ENCODE results near the gene ST8SIA2.
A peak's percentile ranks its signal among the peaks of the same experiment; 100 is the strongest.

ST8SIA2 gene, protein sequence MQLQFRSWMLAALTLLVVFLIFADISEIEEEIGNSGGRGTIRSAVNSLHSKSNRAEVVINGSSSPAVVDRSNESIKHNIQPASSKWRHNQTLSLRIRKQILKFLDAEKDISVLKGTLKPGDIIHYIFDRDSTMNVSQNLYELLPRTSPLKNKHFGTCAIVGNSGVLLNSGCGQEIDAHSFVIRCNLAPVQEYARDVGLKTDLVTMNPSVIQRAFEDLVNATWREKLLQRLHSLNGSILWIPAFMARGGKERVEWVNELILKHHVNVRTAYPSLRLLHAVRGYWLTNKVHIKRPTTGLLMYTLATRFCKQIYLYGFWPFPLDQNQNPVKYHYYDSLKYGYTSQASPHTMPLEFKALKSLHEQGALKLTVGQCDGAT

DNA sequence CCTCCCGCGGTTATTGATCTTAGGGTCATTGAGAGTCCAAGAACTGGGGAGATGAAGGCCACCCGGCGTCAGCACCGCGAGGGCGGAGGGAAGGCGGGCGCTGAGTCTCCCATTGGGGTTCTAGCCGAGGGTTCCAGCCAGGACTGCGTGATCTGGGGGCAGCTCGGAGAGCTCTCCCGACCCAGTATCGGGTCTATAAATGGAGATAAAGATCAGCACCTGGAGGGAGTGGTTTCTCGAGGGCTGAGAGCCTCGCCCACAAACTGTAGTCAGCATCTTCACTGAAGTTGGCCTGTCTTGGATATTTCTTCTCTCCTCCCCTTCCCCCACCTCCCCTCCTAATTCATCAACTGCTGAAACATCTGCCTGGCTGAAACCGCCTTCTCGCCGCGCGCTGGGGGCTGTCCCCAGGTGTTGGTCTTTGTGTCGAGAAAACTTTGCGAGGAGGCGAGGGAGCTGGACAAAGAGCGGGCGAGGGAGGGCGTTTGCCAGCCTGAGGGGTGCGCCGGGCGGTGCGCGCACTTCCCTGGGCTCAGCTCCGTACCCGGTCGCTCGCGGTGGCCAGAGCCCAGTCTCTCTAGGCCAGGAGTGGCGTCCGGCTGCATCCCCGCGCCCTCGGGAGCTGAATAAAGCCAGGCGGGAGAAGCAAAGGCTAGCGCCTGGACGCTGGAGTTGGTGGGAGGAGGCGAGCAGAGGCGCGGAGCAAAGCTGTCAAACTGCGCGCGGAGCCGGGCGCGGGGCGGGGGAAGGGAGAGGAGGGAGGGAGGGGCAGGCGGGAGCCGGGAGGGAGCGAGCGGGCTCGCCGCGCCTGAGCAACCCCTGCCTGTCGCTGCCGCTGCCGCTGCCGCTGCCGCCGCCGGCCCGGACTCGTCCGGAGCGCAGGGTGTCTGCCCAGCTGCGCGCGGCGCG lies at the start of gene ST8SIA2:
Gene ST8SIA2 (plus strand): TSS at position 811 of the 909 bp plus-strand sequence. CDS start 184 bp downstream, outside the sequence.
- DNase-seq, result no peak

DNA sequence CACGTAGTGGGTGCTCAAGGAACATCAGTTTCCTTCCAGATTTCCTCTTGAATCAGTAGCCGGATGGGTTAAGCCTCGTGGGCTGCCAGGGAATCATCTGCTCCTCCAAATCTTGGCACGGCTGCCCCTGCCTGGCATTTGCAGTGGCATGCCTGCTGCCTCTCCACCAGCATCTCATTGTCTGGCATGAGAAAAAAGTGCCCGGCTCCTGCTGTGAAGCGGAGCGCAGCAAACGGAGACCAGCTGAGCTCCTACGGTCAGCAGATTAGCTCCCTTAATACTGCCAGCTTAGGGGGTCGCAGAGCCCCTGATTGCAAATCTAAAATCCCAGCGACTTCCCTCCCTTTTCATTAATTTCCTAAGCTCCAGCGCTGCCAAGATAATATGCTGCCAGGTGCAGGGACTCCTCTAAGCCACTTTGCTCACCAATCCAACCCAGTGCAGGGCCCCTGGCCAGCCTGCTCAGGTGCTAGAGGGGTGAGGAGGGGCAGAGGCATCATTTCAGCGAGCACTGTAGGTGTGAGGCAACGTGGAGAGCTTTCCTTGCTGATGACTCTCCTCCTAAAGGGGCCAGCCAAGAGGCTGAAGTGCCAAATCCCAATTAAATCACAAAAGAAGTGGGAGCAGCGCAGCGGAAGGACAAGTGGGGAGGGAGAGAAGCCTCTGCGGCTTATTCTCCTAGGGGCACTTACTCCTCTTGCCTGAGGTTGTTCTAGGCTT lies 49.6 kb upstream of the ST8SIA2 start:
- no peak for DNase-seq

DNA sequence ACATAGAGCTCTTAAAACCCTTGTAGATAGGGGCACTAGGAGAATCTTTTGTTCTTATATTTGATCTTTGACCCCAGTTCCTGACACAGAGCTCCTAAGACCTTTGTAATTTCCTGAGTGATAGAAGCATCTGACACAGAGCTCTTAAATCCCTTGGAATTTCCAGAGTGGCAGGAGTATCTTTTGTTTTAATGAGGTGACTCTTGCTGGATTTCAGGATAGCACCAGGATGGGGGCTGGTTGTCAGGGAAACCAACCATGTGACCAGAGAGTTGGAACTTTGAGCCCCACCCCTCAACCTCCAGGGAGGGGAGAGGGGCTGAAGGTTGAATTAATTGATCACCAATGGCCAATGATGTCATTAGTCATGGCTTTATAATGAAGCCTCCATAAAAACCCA lies 47.6 kb upstream of the ST8SIA2 start:
- no peak for DNase-seq

DNA sequence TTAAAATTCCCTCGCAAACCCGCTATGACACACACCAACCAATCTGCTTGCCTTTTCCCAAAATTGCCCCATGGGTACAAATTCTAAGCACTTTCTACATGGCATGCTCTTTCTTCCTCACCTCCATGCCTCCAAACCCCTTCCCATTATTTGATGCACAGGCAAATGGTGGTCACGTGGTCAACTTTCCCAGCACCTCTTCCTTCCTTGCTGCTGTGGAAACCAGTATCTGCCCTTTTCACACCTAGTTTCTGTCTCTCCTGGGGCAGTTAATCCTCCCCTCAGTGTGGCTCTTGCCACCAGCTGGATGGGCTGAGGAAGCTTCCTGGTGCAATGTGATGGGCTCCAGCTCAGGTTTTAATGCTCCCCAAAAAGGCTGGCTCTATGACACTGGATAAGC lies 38.4 kb upstream of the ST8SIA2 start:
- no peak for DNase-seq

DNA sequence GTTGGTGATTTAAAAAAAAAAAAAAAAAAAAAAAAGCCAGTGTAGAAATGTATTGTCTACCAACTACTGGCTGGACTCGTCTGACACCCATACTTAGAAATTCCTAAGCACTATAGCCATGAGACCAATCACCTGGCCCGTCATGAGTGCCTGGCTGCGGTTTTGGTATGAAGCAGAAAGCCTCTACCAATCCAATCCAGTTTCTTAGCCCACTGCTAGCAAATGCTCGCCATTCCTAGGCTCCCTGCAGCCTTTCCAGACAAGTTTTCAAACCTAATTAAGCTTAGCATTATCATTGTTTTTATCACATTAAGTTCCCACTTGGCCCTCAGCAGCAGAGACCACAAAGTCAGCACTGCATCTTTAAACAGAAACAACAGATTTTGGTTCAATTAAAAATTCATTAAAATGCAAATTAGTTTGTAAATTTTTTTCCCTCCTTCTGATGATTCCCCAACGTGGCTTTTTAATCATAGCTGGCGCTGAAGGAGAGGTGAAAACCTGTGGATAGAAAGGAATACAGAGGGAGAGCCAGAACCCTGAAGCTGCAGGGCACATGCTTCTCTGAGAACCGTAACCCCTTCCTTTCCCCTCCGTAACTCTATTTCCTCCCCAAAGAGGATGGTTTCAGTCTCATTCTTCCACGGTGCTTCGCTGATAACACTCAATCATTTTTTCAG lies 32.2 kb upstream of the ST8SIA2 start:
- DNase-seq, result no peak

DNA sequence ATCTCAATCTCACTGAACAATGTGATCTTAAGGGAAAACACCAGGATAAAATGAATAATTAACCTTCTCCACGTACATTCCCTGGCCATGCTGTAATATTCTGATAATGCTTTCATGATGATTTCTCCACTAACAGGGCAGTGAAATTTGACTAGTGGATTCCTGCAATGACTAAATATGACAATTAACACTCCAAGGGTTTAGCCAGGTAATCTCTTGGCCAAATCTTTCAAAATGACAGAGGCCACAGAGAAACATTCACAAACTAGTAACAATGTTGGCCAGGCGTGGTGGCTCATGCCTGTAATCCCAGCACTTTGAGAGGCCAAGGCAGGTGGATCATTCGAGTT lies 31.7 kb upstream of the ST8SIA2 start:
- no peak for DNase-seq

DNA sequence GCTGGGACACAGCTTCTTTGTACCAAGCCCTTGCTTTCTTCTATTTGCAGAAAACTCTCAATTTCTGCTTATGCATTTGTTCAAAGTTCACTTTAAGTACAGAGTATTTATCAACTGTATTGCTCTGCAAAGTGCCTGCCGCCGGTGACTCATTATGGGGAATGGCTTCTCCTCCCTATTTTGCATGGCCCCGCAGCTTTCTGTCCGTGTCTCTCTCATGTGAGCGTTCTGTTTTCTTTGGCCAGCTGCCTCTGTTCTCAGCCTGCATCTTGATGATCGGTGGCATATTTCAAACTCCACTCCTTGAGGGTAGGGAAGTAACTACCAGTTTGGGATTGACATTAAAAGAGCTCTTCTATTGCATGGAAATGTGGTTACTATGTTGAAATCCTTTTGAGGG lies 28.6 kb upstream of the ST8SIA2 start:
- no peak for DNase-seq

DNA sequence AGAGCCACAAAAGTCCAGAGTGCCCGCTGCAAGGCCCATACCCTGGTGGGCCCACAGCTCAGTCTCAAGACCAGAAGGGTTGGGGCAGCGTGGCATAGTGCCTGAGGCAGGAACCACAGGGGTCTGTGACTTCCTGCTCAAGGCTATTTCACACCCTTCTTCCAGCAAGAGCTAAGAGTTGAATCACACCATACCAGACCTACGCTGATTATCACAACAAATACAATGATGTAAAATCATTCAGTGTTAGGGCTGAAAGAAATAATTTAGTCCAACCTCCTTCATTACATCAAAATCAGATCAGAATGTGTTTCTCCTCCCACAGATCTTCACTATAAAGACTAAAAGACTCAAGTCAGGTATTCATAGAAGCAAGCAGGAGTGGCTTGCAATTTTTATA lies 27.8 kb upstream of the ST8SIA2 start:
- no peak for DNase-seq

DNA sequence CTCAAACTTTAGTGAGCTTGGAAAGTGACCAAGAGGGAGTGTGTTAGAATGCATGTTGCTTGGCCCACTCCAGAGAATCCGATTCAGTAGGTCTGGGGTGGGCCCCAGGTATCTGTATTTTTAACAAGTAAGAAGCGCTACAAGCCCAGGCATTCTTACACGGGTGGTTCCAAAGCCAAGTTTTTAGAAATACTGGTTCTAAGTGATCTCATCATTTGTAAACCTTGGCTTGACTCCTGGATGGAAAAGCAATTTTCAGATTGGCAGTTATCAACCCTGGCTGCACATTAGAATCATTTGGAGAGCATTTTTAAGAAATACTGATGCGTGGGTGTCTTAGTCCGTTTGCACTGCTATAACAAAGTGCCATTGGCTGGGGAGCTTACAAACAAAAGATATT lies 27.3 kb upstream of the ST8SIA2 start:
- no peak for DNase-seq

DNA sequence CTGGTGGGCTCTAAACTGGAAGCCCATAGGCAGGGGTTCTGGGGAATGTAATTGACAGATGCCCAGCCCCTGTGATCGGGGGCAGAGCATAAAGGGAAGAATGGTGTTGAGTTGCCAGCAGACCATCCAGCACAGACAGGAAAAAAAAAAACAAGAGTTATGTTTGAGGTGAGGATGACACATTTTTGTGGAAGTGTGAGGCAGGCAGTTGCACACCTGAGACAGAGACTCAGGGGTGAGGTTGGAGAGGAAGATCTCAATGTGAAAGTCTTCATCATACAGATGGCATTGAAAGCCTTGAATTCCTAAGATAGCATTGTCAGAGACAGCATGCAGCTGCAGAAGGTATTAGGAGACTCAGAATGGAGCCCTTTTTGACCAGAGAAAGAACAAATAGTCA lies 18.6 kb upstream of the ST8SIA2 start:
- DNase-seq, result no peak

DNA sequence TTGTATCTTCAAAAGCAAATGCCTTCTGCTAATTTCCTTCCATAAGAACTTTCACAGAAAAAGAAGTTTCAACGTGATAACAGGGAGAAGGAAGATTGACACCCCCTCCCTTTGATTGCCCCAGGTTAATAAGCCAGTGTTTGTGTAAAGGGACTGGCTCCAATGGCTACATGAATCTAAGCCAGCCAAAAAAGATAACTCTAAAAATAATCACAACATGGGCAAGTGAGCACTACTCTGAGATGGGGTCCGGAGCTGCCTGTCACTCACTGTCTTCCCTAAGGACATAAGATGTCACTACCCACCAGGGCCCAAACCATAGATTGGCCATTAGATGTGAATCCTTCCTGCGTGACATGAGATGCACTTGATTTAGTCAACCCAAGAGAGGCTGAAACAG lies 17.6 kb upstream of the ST8SIA2 start:
- DNase-seq, result no peak

DNA sequence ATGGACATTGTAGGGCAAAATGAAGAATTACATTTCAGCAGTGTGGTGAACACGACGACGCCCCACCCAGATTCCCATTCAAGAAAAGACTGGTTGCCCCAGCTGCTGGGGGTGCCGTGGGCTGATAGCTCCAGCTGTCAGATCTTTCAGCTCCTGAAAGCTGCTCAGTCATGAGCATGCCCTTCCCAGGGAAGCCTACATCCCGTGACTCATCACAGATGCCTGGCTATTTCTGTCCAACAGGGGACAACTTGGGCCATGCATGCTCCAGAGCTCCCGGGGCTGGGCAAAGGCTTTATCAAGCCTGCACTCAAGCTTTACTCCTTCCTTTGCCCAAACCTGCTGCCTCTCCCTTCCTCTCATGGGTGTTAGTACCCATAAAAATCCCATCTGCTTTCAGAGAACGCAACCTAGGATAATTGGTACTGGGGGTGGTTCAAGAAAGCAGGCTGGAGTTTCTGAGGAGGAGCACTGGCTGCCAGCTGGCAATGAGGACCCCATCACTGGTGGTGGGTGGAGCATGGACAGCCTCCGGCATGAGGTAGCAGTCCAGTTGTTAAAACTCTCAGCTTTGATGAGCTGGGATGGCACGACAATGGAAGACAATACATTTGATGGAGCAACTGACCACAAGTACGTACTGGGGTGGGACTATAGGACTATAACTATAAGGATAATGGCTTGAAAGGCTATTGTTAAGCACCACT lies 16.4 kb upstream of the ST8SIA2 start:
- DNase-seq, result no peak

DNA sequence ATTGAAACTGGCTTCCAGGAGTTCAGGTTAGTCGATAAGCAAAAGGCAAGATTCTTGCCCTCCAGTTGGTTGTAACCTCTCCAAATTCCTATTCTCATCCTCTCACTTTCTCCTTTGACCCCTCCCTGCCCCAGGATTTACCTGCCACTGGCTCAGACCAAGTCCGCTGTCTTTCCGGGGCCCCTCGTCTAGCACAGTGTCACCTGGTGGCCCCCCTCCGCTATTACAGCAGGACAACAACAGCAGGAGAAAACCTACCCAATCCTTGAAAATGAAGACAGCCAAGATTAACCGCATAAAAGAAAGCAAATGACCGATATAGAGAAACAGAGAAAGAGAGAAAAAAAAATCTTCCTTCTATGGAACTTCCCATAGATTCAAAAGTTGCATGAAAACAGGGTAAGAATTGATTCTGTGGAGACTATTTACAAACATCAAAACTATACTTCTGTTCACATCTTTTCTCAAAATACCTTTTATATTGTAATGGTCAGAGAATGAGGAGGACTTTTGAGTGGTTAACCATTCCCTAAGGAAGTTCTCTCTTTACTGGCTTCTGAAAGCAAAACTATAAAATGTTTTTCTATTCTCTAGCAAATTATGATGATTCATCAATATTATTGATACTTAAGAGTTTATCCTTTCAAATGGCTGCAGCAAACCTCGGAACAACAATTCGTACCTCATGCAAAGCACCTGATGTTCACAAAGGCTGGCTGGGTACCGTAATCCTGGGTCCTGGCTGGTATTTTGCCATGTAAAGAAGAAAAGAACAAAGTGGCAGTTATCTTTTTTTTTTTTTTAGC lies 10.0 kb upstream of the ST8SIA2 start:
- DNase-seq, result peak; percentile 35

DNA sequence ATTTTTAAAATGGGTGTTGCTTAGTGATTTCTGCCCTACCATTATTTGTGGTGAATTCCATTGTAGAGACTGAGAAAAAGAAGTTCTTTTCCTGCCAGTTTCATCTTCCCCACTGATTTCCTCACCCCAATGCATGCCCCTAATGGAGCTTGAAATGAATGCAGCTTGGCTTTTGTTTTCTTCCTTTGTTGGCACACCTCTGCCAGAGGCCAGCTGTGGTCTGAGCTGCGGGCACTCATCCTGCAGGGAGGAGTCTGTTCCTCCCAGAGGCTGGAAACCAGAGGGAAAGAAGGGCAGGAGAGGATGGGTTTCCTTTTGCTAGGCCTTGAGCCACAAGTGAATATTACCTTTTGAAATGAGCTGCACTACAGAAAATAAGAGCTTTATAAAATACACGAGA lies 9.3 kb upstream of the ST8SIA2 start:
- no peak for DNase-seq

DNA sequence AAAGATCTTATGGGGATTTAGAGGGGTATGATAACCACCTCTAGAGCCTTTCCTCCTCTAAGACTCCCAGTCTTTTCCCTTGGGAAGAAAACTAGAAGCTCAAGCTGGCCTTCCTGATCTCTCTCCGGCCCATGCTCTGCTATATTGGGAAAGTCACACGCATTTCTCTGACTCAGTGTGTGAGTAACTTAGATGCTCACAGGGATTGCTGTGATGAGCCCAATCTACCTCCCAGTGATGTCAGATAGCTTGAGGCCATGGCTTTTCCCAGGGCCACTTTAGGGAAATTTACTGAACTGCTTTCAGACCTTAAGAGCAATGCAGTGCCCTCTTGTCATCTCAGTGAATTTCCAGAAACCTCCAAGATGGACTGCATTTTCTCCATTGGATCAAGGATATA lies 8.6 kb upstream of the ST8SIA2 start:
- no peak for DNase-seq

DNA sequence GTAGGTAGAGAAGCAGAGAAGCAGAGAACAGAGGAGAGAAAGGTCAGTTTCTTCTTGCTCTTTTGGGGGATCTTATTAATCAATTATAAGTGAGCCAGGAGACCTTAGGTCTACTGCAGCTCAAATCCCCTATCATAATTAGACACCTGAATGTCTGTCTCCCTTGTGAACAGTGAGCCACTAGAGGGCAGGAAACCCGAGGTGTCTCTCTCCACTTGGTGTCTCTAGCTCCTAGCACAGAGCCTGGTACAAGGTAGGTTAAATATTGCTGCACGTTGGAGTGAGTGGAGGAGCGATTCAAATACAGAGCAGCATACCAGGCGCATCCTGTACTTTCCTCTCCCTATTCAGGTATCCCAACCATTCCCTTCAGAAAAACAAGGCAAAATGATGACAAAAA lies 2.0 kb upstream of the ST8SIA2 start:
- DNase-seq, result peak; percentile 24

DNA sequence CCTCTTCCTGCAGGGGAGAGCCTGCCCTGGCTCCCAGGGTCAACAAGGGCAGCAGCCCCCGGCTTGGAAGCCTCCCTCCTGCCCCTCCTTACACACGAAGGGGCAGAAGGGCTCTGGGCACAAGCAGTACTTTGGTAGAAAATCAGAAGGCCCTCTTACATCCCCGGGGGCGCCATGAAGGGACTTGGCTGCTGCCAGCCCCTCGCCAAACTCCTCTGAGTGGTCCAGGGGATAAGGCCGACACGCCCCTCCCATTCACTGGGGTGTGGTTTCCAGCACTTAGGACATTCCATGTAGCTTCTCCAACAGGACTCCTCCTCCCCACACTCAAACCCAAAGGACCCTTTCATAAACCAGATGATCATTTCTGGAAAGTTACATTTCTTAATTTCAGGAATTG lies 1.2 kb upstream of the ST8SIA2 start:
- DNase-seq, result no peak

DNA sequence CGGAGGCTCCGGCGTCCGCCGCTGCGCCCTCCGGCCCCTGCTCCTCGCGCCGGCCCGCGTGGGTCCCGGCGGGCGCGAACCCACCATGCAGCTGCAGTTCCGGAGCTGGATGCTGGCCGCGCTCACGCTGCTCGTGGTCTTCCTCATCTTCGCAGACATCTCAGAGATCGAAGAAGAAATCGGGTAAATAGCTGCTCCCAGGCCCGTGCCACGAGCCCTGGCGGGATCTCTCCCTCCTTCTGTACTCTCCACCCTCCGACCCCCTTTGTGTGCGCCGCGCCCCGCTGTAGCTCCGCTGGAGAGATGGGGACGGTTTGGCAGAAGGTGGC lies 263 bp downstream of the ST8SIA2 start:
- DNase-seq, result no peak

DNA sequence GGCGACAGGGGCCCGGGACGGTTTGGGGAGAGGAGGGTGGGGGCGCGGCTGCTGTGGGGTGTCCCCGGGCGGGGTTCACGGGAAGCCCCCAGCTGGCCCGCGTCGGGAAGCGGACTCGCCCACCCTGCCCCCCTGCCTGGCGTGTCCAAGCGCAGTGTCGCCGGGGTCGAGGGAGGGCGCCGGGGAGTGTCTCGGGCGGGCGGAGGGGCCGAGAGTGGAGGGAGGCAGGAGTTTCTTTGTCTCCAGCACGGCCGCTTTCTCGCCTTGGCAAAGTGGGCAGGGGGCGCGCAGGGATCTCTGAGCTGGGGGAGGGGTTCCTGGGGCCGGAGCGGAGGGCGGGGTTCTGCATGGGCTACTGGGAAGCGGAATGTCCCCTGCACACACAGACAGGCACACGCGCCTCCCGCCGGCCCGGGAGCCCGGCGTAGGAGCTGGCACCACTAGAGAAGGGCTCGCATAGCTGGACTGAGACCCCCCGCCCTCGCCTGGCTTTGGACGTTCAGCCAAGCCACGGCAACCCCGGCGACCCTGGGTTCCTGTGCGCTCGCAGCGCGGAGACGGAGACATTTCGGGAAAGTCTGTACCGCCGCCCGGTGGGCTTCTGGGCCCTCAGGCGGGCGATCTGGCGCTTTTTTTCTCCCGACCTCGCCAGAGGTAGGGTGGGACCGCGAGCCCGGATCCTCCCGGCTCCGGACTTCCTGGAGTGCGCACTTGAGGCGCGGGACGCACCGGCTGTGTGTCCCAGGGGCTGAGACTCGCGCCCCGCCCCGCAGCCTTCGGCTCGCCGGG lies 822 bp downstream of the ST8SIA2 start:
- DNase-seq, result no peak

DNA sequence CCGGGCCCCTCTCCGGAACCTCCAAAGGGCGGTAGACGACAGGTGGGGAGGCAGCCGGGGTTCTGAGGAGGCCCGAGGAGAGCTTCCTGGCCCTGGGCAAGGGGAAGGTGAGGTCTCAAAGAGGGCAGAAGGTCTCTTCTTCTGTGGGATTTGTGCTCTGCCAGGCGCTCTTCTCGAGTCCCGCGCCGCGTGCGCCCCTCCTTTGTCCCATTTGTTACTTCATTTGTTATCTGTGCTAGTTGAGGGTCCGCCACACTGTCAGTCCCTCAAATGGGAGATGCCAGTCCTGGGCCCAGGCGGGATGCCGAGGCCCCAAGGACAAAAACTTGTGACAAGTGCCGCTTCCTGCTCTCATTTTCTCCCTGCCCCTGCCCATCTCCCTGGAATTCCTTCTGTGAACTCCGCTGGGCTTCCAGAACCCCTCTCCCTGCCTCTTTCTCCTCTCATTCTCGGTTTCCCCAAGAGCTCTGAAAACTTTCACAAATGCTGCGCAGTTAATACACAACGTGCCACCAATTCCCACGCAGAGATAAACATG lies 1.5 kb downstream of the ST8SIA2 start:
- DNase-seq, result no peak

Measured in stimulated activated CD4-positive, alpha-beta T cell treated with anti-CD3 and anti-CD28 coated beads, Interleukin-1b, Interleukin-23, amount 100 ng/mL, for 48 hours (primary cell).